Astrocyte of the spinal cord (primary cell): ENCODE data around the gene B4GALT7.

Source experiments
- DNase-seq: peaks from one replicate; pipeline ENCODE4 v3.0.0; 2011; ENCODE audit warnings: low read depth, low spot score
- H3K4me3 ChIP-seq: 2 replicates; pipeline ENCODE4 v1.5.1; 2011; ENCODE audit warnings: low read depth, mild to moderate bottlenecking, low read length, moderate library complexity
- CTCF ChIP-seq: IDR thresholded peaks from 2 replicates; pipeline ENCODE4 v1.5.1; 2012; ENCODE audit warnings: low read depth, mild to moderate bottlenecking, low read length, inconsistent platforms
- in situ Hi-C: cut with HindIII; loops from 2 replicates; pipeline ENCODE4 v1.10.0; 2017; ENCODE audit warnings: low sequenced_read_pairs

The B4GALT7 gene

GRCh38 chr5:177604116-177604521, 4.2 kb downstream of the B4GALT7 start:
- TF ChIP-seq CTCF: no peak
- no peak for DNase-seq
- H3K4me3 ChIP-seq: no peak overlapping the region
- in situ Hi-C loops: no loop called here

DNA sequence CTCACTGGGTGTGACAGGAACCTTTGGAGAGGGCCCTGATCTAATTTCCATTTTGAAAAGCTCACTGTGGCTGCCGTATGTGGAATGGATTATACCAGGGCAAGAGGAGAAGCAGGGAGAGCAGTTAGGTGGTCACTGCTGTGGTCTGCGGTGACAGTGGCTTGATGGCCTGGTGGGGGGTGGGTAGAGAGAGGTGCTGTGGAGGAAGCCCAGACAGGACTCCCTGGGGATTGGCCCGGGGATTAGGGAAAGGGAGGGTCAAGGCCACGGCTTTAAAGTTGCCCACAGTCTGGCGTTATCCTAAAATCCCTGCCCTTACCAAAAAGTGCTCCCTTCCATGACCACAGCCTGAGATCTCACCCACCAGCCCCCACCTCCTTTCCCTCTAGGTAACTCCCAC, 4.7 kb downstream of the B4GALT7 start:
- no peak for TF ChIP-seq CTCF
- no peak for DNase-seq
- no peak overlapping the region for H3K4me3 ChIP-seq
- in situ Hi-C loops: no loop called here

- TF ChIP-seq CTCF: no peak
- no peak overlapping the region for H3K4me3 ChIP-seq
- in situ Hi-C loops: no loop called here
- DNase-seq: no peak
These were observed 5.1 kb downstream of the B4GALT7 start for GRCh38 chr5:177605078-177605477.

- DNase-seq: no peak
- in situ Hi-C loops: no loop called here
- H3K4me3 ChIP-seq: no peak overlapping the region
- no peak for TF ChIP-seq CTCF
These were observed 5.7 kb downstream of the B4GALT7 start for GRCh38 chr5:177605667-177606066.

- DNase-seq: no peak
- TF ChIP-seq CTCF: no peak
- in situ Hi-C loops: no loop called here
- H3K4me3 ChIP-seq: no peak overlapping the region
These were observed 6.4 kb downstream of the B4GALT7 start for GRCh38 chr5:177606071-177607051.

DNA sequence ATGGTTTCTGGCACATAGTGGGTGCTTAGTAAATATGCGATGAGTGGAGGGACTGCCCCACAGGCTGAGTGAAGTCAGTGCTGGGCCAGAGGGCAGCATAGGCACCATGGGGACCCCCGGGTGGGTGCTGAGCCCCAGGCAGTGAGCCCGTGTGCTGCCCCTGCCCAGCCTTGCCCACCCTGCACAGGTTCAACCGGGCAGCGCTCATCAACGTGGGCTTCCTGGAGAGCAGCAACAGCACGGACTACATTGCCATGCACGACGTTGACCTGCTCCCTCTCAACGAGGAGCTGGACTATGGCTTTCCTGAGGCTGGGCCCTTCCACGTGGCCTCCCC, 7.2 kb downstream of the B4GALT7 start:
- in situ Hi-C loops: no loop called here
- TF ChIP-seq CTCF: no peak
- no peak for DNase-seq
- H3K4me3 ChIP-seq: no peak overlapping the region
